GM12878 (cell line): ENCODE measurements around the gene SLC35A4. TPM values are rescaled to one million over a fixed set of nuclear protein-coding genes. Genes with fewer than 3 reads are reported as not detected.
A peak's percentile ranks its signal among the peaks of the same experiment; 100 is the strongest.
"Not testable (repeated sequence)": the region's sequence is repeated elsewhere in the genome, so short reads cannot be mapped to it uniquely, and the experiment has no call there.

Experiments used
- ATAC-seq: fragments of 200-7000 bp; cut with Tn5 transposase; 3 replicates; pipeline ENCODE4 v1.9.1; 2020; ENCODE audit warnings: mild to moderate bottlenecking, moderate library complexity
- BruUV-seq: library from RNA; stranded (reverse); fragments of 400-500 nt; replicated peaks from 2 replicates; lab custom pipeline; 2021; lab: Mats Ljungman, UMichigan
- CTCF ChIA-PET: fragments of 300-600 bp; sonication (Branson Sonifier 250); formaldehyde crosslinking; extraction: SDS; loops from one replicate; lab custom pipeline; 2021; ENCODE audit warnings: inconsistent platforms; lab: Yijun Ruan, JAX
- POLR2A ChIA-PET: fragments of 350-600 bp; formaldehyde crosslinking; extraction: SDS; loops from one replicate; lab custom pipeline; 2021; ENCODE audit warnings: inconsistent platforms; lab: Charles Lee
- RAD21 ChIA-PET: fragments of 300-600 bp; sonication (Branson Sonifier 250); formaldehyde crosslinking; loops from one replicate; lab custom pipeline; 2023; ENCODE audit warnings: antibody characterized with exemption; ENCODE audit not compliant: unreplicated experiment; lab: Charles Lee
- SMC1A ChIA-PET: fragments of 300-600 bp; sonication (Branson Sonifier 250); formaldehyde crosslinking; loops from one replicate; lab custom pipeline; 2023; ENCODE audit not compliant: unreplicated experiment, uncharacterized antibody; lab: Charles Lee
- DNase-seq: peaks from one replicate; pipeline ENCODE4 v3.0.0-alpha.2; 2011; ENCODE audit warnings: low read depth, low spot score
- FAIRE-seq: peaks from 3 replicates; lab custom pipeline; 2011; peaks lifted over from hg19 to GRCh38; lab: Jason Lieb, UNC
- H2AFZ ChIP-seq: 2 replicates; pipeline ENCODE4 v1.6.0; 2011; ENCODE audit warnings: low read depth, low read length, control low read depth; ENCODE audit not compliant: control insufficient read depth
- H3K27ac ChIP-seq: 2 replicates; pipeline ENCODE4 v1.5.1; 2011; ENCODE audit warnings: control low read depth; ENCODE audit not compliant: control insufficient read depth, insufficient read depth
- H3K27me3 ChIP-seq, 2 experiments: replicated peaks in 1 of 2; 2 replicates each; pipeline versions ENCODE4 v1.6.0 to v1.6.1; 2011; ENCODE audit warnings: low read length in 1 of 2; ENCODE audit not compliant: control insufficient read depth in 2 of 2, insufficient read depth in 2 of 2
- H3K36me3 ChIP-seq, 2 experiments: 2 replicates each; pipeline ENCODE4 v1.5.1; 2011; ENCODE audit warnings: low read length in 1 of 2; ENCODE audit not compliant: control insufficient read depth in 2 of 2, insufficient read depth in 2 of 2
- H3K4me1 ChIP-seq: 2 replicates; pipeline ENCODE4 v1.6.1; 2011; ENCODE audit warnings: mild to moderate bottlenecking, low read length, moderate library complexity, mixed read lengths; ENCODE audit not compliant: control insufficient read depth, insufficient read depth
- H3K4me2 ChIP-seq: 2 replicates; pipeline ENCODE4 v1.6.0; 2011; ENCODE audit warnings: control low read depth; ENCODE audit not compliant: control insufficient read depth, insufficient read depth
- H3K4me3 ChIP-seq: fragments of 200-600 bp; sonication (generic); 2 replicates; pipeline ENCODE4 v1.5.1; 2016
- H3K79me2 ChIP-seq: 2 replicates; pipeline ENCODE4 v1.6.0; 2011; ENCODE audit warnings: low read length; ENCODE audit not compliant: control insufficient read depth, insufficient read depth
- H3K9ac ChIP-seq: 2 replicates; pipeline ENCODE4 v1.8.0; 2011; ENCODE audit warnings: low read length, control low read depth, mixed read lengths; ENCODE audit not compliant: control insufficient read depth, insufficient read depth
- H3K9me3 ChIP-seq: replicated peaks from 3 replicates; pipeline ENCODE4 v1.5.1; 2011; ENCODE audit warnings: mild to moderate bottlenecking, low read length; ENCODE audit not compliant: control insufficient read depth, insufficient read depth
- H4K20me1 ChIP-seq: 2 replicates; pipeline ENCODE4 v1.6.0; 2011; ENCODE audit not compliant: control insufficient read depth, insufficient read depth
- HDAC2 ChIP-seq: fragments of 200-600 bp; sonication (generic); IDR thresholded peaks from 2 replicates; pipeline ENCODE4 v1.6.1; 2017
- PBX3 ChIP-seq: IDR thresholded peaks from 2 replicates; pipeline ENCODE4 v1.6.1; 2011; ENCODE audit warnings: mild to moderate bottlenecking, low read depth, low read length, moderate library complexity; ENCODE audit not compliant: insufficient replicate concordance
- PKNOX1 ChIP-seq: fragments of 450-650 bp; IDR thresholded peaks from 2 replicates; pipeline ENCODE4 v1.6.1; 2016; ENCODE audit warnings: mild to moderate bottlenecking
- WGBS: methylation state at CpG from one replicate; pipeline ENCODE4 v1.1.6; 2016; ENCODE audit warnings: low lambda C conversion rate; ENCODE audit not compliant: insufficient replicate concordance, insufficient coverage; ENCODE audit errors: missing lambda C conversion rate; 5-methylcytosine and 5-hydroxymethylcytosine counted together
- in situ Hi-C: fragments of 300-500 bp; cut with MboI; formaldehyde crosslinking; loops from 9 replicates; pipeline ENCODE4 v1.14.3; 2018; ENCODE audit warnings: mixed read lengths
- intact Hi-C: fragments of 100-400 bp; cut with micrococcal nuclease; formaldehyde crosslinking; loops from one replicate; pipeline ENCODE4 v1.14.2; 2022; ENCODE audit not compliant: unreplicated experiment
- polyA plus RNA-seq, 11 experiments: library from polyadenylated mRNA; depleted of rRNA in 4 of 11; unstranded in 6 of 11; stranded (reverse) in 5 of 11; fragments of >200 nt; fragmentation: Nextera tagmentation in 4 of 11; fragmentation: Illumina TruSeq in 1 of 11; extraction: Ambion mirVana in 4 of 11; extraction: Trizol in 1 of 11; gene quantifications; 1 replicate in 1 of 11; 2 replicates in 10 of 11; pipeline versions ENCODE4 v1.2.1 to v1.2.3, GENCODE V29; 2011 to 2016; ENCODE audit warnings: inconsistent platforms in 2 of 11, missing spikeins in 2 of 11, low read depth in 1 of 11
- total RNA-seq, 4 experiments: library from RNA; depleted of rRNA in 3 of 4; stranded (reverse); fragments of >200 nt in 3 of 4; fragmentation: Illumina TruSeq in 1 of 4; extraction: Trizol in 1 of 4; gene quantifications; 2 replicates each; pipeline versions ENCODE4 v1.2.1 to v1.2.3, GENCODE V29; 2013 to 2021

The SLC35A4 gene
- total and polyA plus RNA-seq, 10 of the 15 experiments (the other 5 are each of a cell fraction or from before 2014, with no cell fraction given): 23.8 to 167 (median 114) TPM

- Histone ChIP-seq H3K79me2 (no peaks in the 10 kb centered on the region), H3K4me2 (no peak overlapping the region), H3K9me3 (no peaks in the 10 kb centered on the region), H2AFZ (peak overlapping the region; percentile 61), H3K27me3 (no peaks in the 10 kb centered on the region), H3K4me3 (no peak overlapping the region)
- BruUV-seq: no TSS peak
- FAIRE-seq: no peak
- ChIA-PET POLR2A (interaction anchor here (1.1 kb wide), 1 partner anchor 12 kb away, joined by 4 read pairs; the partner anchor contains the start of genes APBB3 and SLC35A4), RAD21 (no interaction called here), SMC1A (interaction anchor here (0.6 to 1.4 kb wide), 2 partner anchors 11 to 394 kb away, joined by 3 to 4 read pairs; no protein-coding TSS in a partner anchor)
- intact Hi-C loops: no loop called here
- peak; percentile 61 for ATAC-seq
- DNase-seq: no peak
- TF ChIP-seq PBX3 (peak; percentile 69), HDAC2 (no peak), PKNOX1 (peak; percentile 89)
- TF ChIP-seq, all 136 proteins: peak for 2
- CTCF ChIA-PET: interaction anchor here (0.9 to 1.6 kb wide), 2 partner anchors 59 to 143 kb away, joined by 3 read pairs; no protein-coding TSS in a partner anchor
- H3K4me1 ChIP-seq: no peaks in the 10 kb centered on the region
- in situ Hi-C loops: no loop called here
- H4K20me1 ChIP-seq: no peaks in the 10 kb centered on the region
- no peaks in the 10 kb centered on the region for H3K36me3 ChIP-seq
- no peak overlapping the region for H3K27ac ChIP-seq
- H3K9ac ChIP-seq: no peak overlapping the region
- 68% methylated on average over 2 of the region's 2 CpGs for WGBS
Measured at GRCh38 chr5:140576776-140577201, 12.2 kb downstream of the SLC35A4 start.

- H3K27me3 ChIP-seq, H3K9me3 ChIP-seq, in situ Hi-C loops, intact Hi-C loops, H2AFZ ChIP-seq, CTCF ChIA-PET, H3K79me2 ChIP-seq, H3K36me3 ChIP-seq, H3K27ac ChIP-seq, H3K4me2 ChIP-seq, H3K4me3 ChIP-seq, DNase-seq, FAIRE-seq, RAD21 ChIA-PET, H3K4me1 ChIP-seq, H4K20me1 ChIP-seq, BruUV-seq, ATAC-seq, H3K9ac ChIP-seq: not testable (repeated sequence)
- ChIA-PET SMC1A (interaction anchor here (0.8 kb wide), 1 partner anchor 10 kb away, joined by 3 read pairs; no protein-coding TSS in a partner anchor), POLR2A (interaction anchor here (0.6 kb wide), 1 partner anchor 138 kb away, joined by 3 read pairs; no protein-coding TSS in a partner anchor)
- WGBS: 77% methylated on average over 6 of the region's 6 CpGs
Measured at GRCh38 chr5:140579188-140579747, 14.6 kb downstream of the SLC35A4 start.
